Right lobe of liver (tissue), 4 donors: Measurements from ENCODE around the gene TRAIP.

Source experiments
- CTCF ChIP-seq, 4 donors: fragments of 200-600 bp in 3 of 4; fragments of 450-650 bp in 1 of 4; IDR thresholded peaks; one replicate each; pipeline versions ENCODE4 v1.5.1 to v1.8.0; 2016 to 2022; ENCODE audit warnings: antibody characterized with exemption in 4 of 4, mild to moderate bottlenecking in 2 of 4
- POLR2A ChIP-seq: fragments of 450-650 bp; IDR thresholded peaks from one replicate; pipeline ENCODE4 v1.6.1; 2017; ENCODE audit warnings: antibody characterized with exemption, mild to moderate bottlenecking
- donor health status: DM: no; HTN: no; CAD: no.
- donor health status: DM: no; HTN: no; CAD: no.
- donor health status: DM: no; HTN: yes; CAD: no.

GRCh38 chr3:49842843-49843517, 13.4 kb downstream of the TRAIP start:
- no peak for TF ChIP-seq CTCF (IDR thresholded peaks at IDR 0.05)
- TF ChIP-seq POLR2A, result no peak
